H1 (cell line): ENCODE data around the gene OCIAD1. TPM values are rescaled to one million over a fixed set of nuclear protein-coding genes. Genes with fewer than 3 reads are reported as not detected.

Source experiments
- CTCF ChIA-PET: fragments of 300-600 bp; sonication (Branson Sonifier 250); formaldehyde crosslinking; loops from one replicate; lab custom pipeline; 2021; ENCODE audit not compliant: partially characterized antibody; lab: Charles Lee
- POLR2A ChIA-PET: fragments of 300-600 bp; sonication (Branson Sonifier 250); formaldehyde crosslinking; loops from one replicate; lab custom pipeline; 2021; ENCODE audit warnings: inconsistent platforms; ENCODE audit not compliant: partially characterized antibody; lab: Charles Lee
- DNase-seq, 2 experiments: peaks; one replicate each; pipeline versions ENCODE4 v3.0.0 to v3.0.0-alpha.2; 2010 to 2022; ENCODE audit warnings: low spot score in 2 of 2, low read depth in 1 of 2, mixed read lengths in 1 of 2
- FAIRE-seq: peaks from 2 replicates; lab custom pipeline; 2011; peaks lifted over from hg19 to GRCh38; lab: Jason Lieb, UNC
- H2AFZ ChIP-seq: 2 replicates; pipeline ENCODE4 v1.8.1; 2012; ENCODE audit warnings: low read length, inconsistent platforms
- H2AK5ac ChIP-seq: 2 replicates; pipeline ENCODE4 v1.6.1; 2013; ENCODE audit warnings: low read depth, low read length
- H2BK120ac ChIP-seq: replicated peaks from 2 replicates; pipeline ENCODE3; 2013; ENCODE audit warnings: low read depth, low read length, inconsistent platforms
- H2BK12ac ChIP-seq: 2 replicates; pipeline ENCODE4 v1.6.1; 2013; ENCODE audit warnings: low read depth, low read length
- H2BK15ac ChIP-seq: 2 replicates; pipeline ENCODE4 v1.6.1; 2013; ENCODE audit warnings: low read length
- H2BK20ac ChIP-seq: 2 replicates; pipeline ENCODE4 v1.6.1; 2013; ENCODE audit warnings: low read length
- H2BK5ac ChIP-seq: 2 replicates; pipeline ENCODE4 v1.6.1; 2013; ENCODE audit warnings: low read depth, low read length
- H3K14ac ChIP-seq: 2 replicates; pipeline ENCODE4 v1.6.1; 2013; ENCODE audit warnings: inconsistent platforms; ENCODE audit not compliant: insufficient read length
- H3K18ac ChIP-seq: 2 replicates; pipeline ENCODE4 v1.6.1; 2013; ENCODE audit warnings: low read length; ENCODE audit errors: extremely low read depth
- H3K23ac ChIP-seq: 2 replicates; pipeline ENCODE4 v1.6.1; 2013; ENCODE audit warnings: inconsistent platforms; ENCODE audit not compliant: insufficient read length
- H3K23me2 ChIP-seq: 2 replicates; pipeline ENCODE4 v1.6.1; 2013; ENCODE audit warnings: low read depth, low read length
- H3K27ac ChIP-seq: 2 replicates; pipeline ENCODE4 v1.6.1; 2011; ENCODE audit warnings: low read depth, low read length, inconsistent platforms
- H3K27me3 ChIP-seq, 4 experiments: replicated peaks in 1 of 4; 1 replicate in 1 of 4; 2 replicates in 3 of 4; pipeline versions ENCODE4 v1.6.1 to v1.8.1; 2011 to 2013; ENCODE audit warnings: low read length in 3 of 4, mild to moderate bottlenecking in 3 of 4, inconsistent platforms in 2 of 4, mixed read lengths in 2 of 4, moderate library complexity in 1 of 4; ENCODE audit not compliant: control insufficient read depth in 3 of 4, insufficient read depth in 3 of 4; ENCODE audit errors: extremely low read depth in 1 of 4
- H3K36me3 ChIP-seq, 4 experiments: 2 replicates each; pipeline versions ENCODE4 v1.6.1 to v1.8.1; 2011 to 2013; ENCODE audit warnings: mild to moderate bottlenecking in 4 of 4, low read length in 3 of 4, moderate library complexity in 2 of 4, control low read depth in 1 of 4, inconsistent platforms in 1 of 4; ENCODE audit not compliant: insufficient read depth in 4 of 4, control insufficient read depth in 2 of 4
- H3K4ac ChIP-seq: replicated peaks from 2 replicates; pipeline ENCODE3; 2013; ENCODE audit warnings: low read length, low read depth, mixed read lengths, inconsistent platforms; ENCODE audit not compliant: insufficient read length
- H3K4me1 ChIP-seq, 4 experiments: replicated peaks in 1 of 4; 1 replicate in 1 of 4; 2 replicates in 3 of 4; pipeline versions ENCODE4 v1.6.1 to v1.8.1; 2011 to 2013; ENCODE audit warnings: low read length in 3 of 4, inconsistent platforms in 2 of 4, mixed read lengths in 1 of 4; ENCODE audit not compliant: insufficient read depth in 4 of 4, control insufficient read depth in 3 of 4
- H3K4me2 ChIP-seq, 2 experiments: 2 replicates each; pipeline versions ENCODE4 v1.6.1 to v1.8.1; 2011 to 2013; ENCODE audit warnings: low read depth in 2 of 2, low read length in 2 of 2, control low read depth in 1 of 2, inconsistent platforms in 1 of 2, mild to moderate bottlenecking in 1 of 2; ENCODE audit not compliant: insufficient read depth in 1 of 2
- H3K4me3 ChIP-seq, 4 experiments: fragments of 200-600, 300-600 bp in 1 of 4; sonication (generic), shearing (Covaris generic), sonication (Bioruptor Twin) in 1 of 4; 2 replicates each; pipeline versions ENCODE4 v1.5.1 to v1.8.1; 2011 to 2016; ENCODE audit warnings: low read length in 4 of 4, low read depth in 3 of 4, control low read depth in 2 of 4, inconsistent platforms in 2 of 4, mild to moderate bottlenecking in 2 of 4, mixed read lengths in 1 of 4, moderate library complexity in 1 of 4; ENCODE audit not compliant: insufficient read depth in 2 of 4; ENCODE audit errors: extremely low read depth in 1 of 4
- H3K56ac ChIP-seq: replicated peaks from 2 replicates; pipeline ENCODE3; 2013; ENCODE audit warnings: low read depth, mild to moderate bottlenecking, mixed read lengths, low read length, inconsistent platforms; ENCODE audit not compliant: insufficient read length
- H3K79me1 ChIP-seq: 2 replicates; pipeline ENCODE4 v1.6.1; 2013; ENCODE audit warnings: low read depth, low read length, control low read depth
- H3K79me2 ChIP-seq, 2 experiments: 2 replicates each; pipeline versions ENCODE4 v1.6.1 to v1.8.1; 2012 to 2013; ENCODE audit warnings: low read length in 2 of 2, mild to moderate bottlenecking in 2 of 2, inconsistent platforms in 1 of 2; ENCODE audit not compliant: insufficient read depth in 2 of 2, control insufficient read depth in 1 of 2
- H3K9ac ChIP-seq, 4 experiments: replicated peaks in 1 of 4; 1 replicate in 1 of 4; 2 replicates in 3 of 4; pipeline versions ENCODE4 v1.6.1 to v1.8.1; 2011 to 2013; ENCODE audit warnings: low read depth in 3 of 4, low read length in 3 of 4, control low read depth in 2 of 4, mild to moderate bottlenecking in 2 of 4, moderate library complexity in 2 of 4, inconsistent platforms in 1 of 4; ENCODE audit errors: extremely low read depth in 1 of 4
- H3K9me3 ChIP-seq, 2 experiments: 2 replicates each; pipeline versions ENCODE4 v1.6.1 to v1.8.1; 2012 to 2013; ENCODE audit warnings: mild to moderate bottlenecking in 2 of 2, moderate library complexity in 2 of 2, control low read depth in 1 of 2, inconsistent platforms in 1 of 2, low read depth in 1 of 2, low read length in 1 of 2, mixed read lengths in 1 of 2; ENCODE audit not compliant: insufficient read depth in 2 of 2
- H4K20me1 ChIP-seq, 2 experiments: replicated peaks in 1 of 2; 2 replicates each; pipeline versions ENCODE3 to v1.8.1; 2011 to 2013; ENCODE audit warnings: inconsistent platforms in 2 of 2, low read length in 2 of 2, mild to moderate bottlenecking in 1 of 2; ENCODE audit not compliant: insufficient read depth in 2 of 2, control insufficient read depth in 1 of 2
- H4K5ac ChIP-seq: 2 replicates; pipeline ENCODE4 v1.6.1; 2013; ENCODE audit warnings: low read length, low read depth, mixed read lengths, inconsistent platforms; ENCODE audit not compliant: insufficient read length
- H4K8ac ChIP-seq: 2 replicates; pipeline ENCODE4 v1.8.0; 2013; ENCODE audit warnings: mild to moderate bottlenecking, moderate library complexity, low read length, inconsistent platforms; ENCODE audit not compliant: insufficient read depth; ENCODE audit errors: extremely low read depth
- H4K91ac ChIP-seq: replicated peaks from 2 replicates; pipeline ENCODE3; 2013; ENCODE audit warnings: low read length, mixed read lengths, inconsistent platforms; ENCODE audit not compliant: insufficient read length
- CBX8 ChIP-seq: fragments of 300-800, 300-1000 bp; sonication (generic); IDR thresholded peaks from 2 replicates; pipeline ENCODE4 v1.7.1; 2016; ENCODE audit warnings: low read depth, low read length, borderline replicate concordance
- CTCF ChIP-seq, 3 experiments: IDR thresholded peaks; 1 replicate in 2 of 3; 2 replicates in 1 of 3; pipeline versions ENCODE4 v1.5.1 to v1.6.1; 2011; ENCODE audit warnings: low read length in 3 of 3, mild to moderate bottlenecking in 3 of 3, inconsistent platforms in 2 of 3, low read depth in 1 of 3, moderate library complexity in 1 of 3; ENCODE audit not compliant: insufficient read depth in 1 of 3; ENCODE audit errors: control extremely low read depth in 1 of 3
- GTF2F1 ChIP-seq: IDR thresholded peaks from 2 replicates; pipeline ENCODE4 v1.6.1; 2012; ENCODE audit warnings: low read depth, low read length, improper control_type of control experiment, borderline replicate concordance
- HDAC2 ChIP-seq, 2 experiments: fragments of 300-600 bp in 1 of 2; sonication (generic) in 1 of 2; IDR thresholded peaks; 2 replicates each; pipeline ENCODE4 v1.6.1; 2011 to 2012; ENCODE audit warnings: low read depth in 2 of 2, low read length in 2 of 2, mild to moderate bottlenecking in 2 of 2, moderate library complexity in 2 of 2, borderline replicate concordance in 1 of 2, inconsistent platforms in 1 of 2
- JUND ChIP-seq: IDR thresholded peaks from 2 replicates; pipeline ENCODE4 v1.6.1; 2011; ENCODE audit warnings: mild to moderate bottlenecking, improper control_type of control experiment, low read length
- KDM4A ChIP-seq: IDR thresholded peaks from one replicate; pipeline ENCODE4 v1.7.1; 2012; ENCODE audit warnings: low read depth, mild to moderate bottlenecking, moderate library complexity, low read length, inconsistent platforms; ENCODE audit not compliant: severe bottlenecking
- SUZ12 ChIP-seq: fragments of 200-600 bp; sonication (generic); IDR thresholded peaks from 2 replicates; pipeline ENCODE4 v1.6.1; 2012; ENCODE audit warnings: mild to moderate bottlenecking, inconsistent platforms, low read length, moderate library complexity, mixed read lengths
- WGBS, 2 experiments: shearing (Covaris generic) in 1 of 2; methylation state at CpG; one replicate each; pipeline versions ENCODE4 v1.1.6 to v1.1.7; 2013 to 2015; ENCODE audit warnings: low lambda C conversion rate in 2 of 2, mixed read lengths in 2 of 2, inconsistent platforms in 1 of 2, low coverage in 1 of 2, missing lambda C conversion rate in 1 of 2; ENCODE audit not compliant: insufficient replicate concordance in 2 of 2, insufficient coverage in 1 of 2, insufficient read length in 1 of 2; ENCODE audit errors: extremely low coverage in 1 of 2, missing lambda C conversion rate in 1 of 2; 5-methylcytosine and 5-hydroxymethylcytosine counted together
- polyA plus RNA-seq, 7 experiments: library from polyadenylated mRNA; depleted of rRNA in 3 of 7; stranded (reverse) in 5 of 7; unstranded in 2 of 7; fragments of >200 nt in 5 of 7; fragments of 200-250 nt in 2 of 7; gene quantifications; 1 replicate in 5 of 7; 2 replicates in 1 of 7; 4 replicates in 1 of 7; pipeline versions ENCODE4 v1.2.1 to v1.2.3, GENCODE V29; 2011 to 2013; ENCODE audit warnings: missing spikeins in 2 of 7, mixed read lengths in 2 of 7
- total RNA-seq: library from RNA; stranded (reverse); fragmentation: NEBNext Ultra II Directional; extraction: Animal tissue kit (Norgen Biotek cat#: 25700); gene quantifications from 2 replicates; pipeline ENCODE4 v1.2.1, GENCODE V29; 2021
- TF ChIP-seq, protein P1 (sequence below): IDR thresholded peaks from 2 replicates; pipeline ENCODE4 v1.6.1; 2011; ENCODE audit warnings: low read length, improper control_type of control experiment

OCIAD1 gene
- total and polyA plus RNA-seq, 2 of the 8 experiments (the other 6 are each of a cell fraction or from before 2014, with no cell fraction given): 79.9 to 163 TPM

DNA sequence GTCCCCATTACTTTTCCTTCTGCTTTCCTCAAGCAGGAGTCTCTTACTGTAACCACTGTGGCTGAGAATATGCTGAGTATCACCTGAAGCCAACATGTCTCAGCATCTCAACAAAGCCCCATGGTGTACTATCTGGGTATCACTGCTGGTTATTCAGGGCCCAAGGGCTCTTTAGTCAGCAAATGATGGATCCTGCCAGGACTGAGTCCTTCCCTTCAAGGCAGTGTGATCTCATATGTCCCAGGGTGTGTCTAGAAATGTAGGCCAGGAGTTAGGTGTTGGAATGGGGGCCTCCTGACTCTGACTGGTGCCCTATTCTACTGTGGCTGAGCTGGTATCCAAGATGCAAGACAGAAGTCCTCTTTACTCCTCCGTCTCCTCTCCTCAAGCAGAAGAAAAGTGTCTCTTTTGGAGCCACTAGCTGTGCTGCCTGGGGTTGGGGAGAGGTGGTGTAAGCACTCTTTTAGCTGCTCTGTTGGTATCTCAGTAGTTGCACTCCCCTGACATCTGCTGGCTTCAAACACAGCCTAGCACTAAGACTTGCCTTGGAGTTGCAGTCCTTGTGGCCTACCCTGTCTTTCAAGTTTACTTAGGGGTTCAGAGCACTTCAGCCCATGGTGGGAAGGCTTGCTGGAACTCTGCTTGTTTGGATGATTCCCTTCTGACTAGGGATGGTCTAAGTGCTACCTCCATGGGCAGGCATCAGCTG lies 47.1 kb downstream of the OCIAD1 start:
- H3K56ac ChIP-seq: no peak overlapping the region
- H3K36me3 ChIP-seq: no peaks in the 10 kb centered on the region
- no peak overlapping the region for H2BK20ac ChIP-seq
- no peaks in the 10 kb centered on the region for H3K27me3 ChIP-seq
- H3K4ac ChIP-seq: no peak overlapping the region
- no peaks in the 10 kb centered on the region for H3K79me1 ChIP-seq
- DNase-seq: no peak
- CTCF ChIA-PET: interaction anchor here (0.8 to 1.2 kb wide), 3 partner anchors 13 to 321 kb away, joined by 3 to 4 read pairs (median 3); no protein-coding TSS in a partner anchor
- no peaks in the 10 kb centered on the region for H3K9me3 ChIP-seq
- H2BK15ac ChIP-seq: no peak overlapping the region
- H2AFZ ChIP-seq: no peak overlapping the region
- H2BK120ac ChIP-seq: no peak overlapping the region
- no peak overlapping the region for H3K4me3 ChIP-seq
- no peaks in the 10 kb centered on the region for H3K79me2 ChIP-seq
- FAIRE-seq: no peak
- no peak overlapping the region for H3K9ac ChIP-seq
- H4K8ac ChIP-seq: no peak overlapping the region
- no peak overlapping the region for H2BK5ac ChIP-seq
- 83% methylated on average over 1 of the region's 1 CpG; no CpG with 5 or more reads in 1 of the 2 experiments for WGBS, 2 experiments
- POLR2A ChIA-PET: interaction anchor here (1.6 to 1.7 kb wide), 2 partner anchors 14 to 15 kb away, joined by 3 to 4 read pairs; no protein-coding TSS in a partner anchor
- H3K4me2 ChIP-seq: no peak overlapping the region
- H4K91ac ChIP-seq: no peak overlapping the region
- H3K14ac ChIP-seq: no peak overlapping the region
- no peak overlapping the region for H3K23ac ChIP-seq
- no peak overlapping the region for H4K5ac ChIP-seq
- H3K27ac ChIP-seq: no peak overlapping the region
- no peaks in the 10 kb centered on the region for H3K23me2 ChIP-seq
- H3K18ac ChIP-seq: no peak overlapping the region
- no peaks in the 10 kb centered on the region; a peak in 1 of 7 replicates for H3K4me1 ChIP-seq
- H2BK12ac ChIP-seq: no peak overlapping the region
- H2AK5ac ChIP-seq: no peak overlapping the region
- H4K20me1 ChIP-seq: no peaks in the 10 kb centered on the region
- TF ChIP-seq SUZ12 (no peak), KDM4A (no peak), CBX8 (no peak), HDAC2 (IDR thresholded peaks at IDR 0.05; ENCODE audit: borderline replicate concordance in 1 of 2, low read depth in 2 of 2, low read length in 2 of 2) (no peak), GTF2F1 (no peak), JUND (no peak), CTCF (IDR thresholded peaks at IDR 0.05; ENCODE audit: control extremely low read depth in 1 of 3, insufficient read depth in 1 of 3, low read depth in 1 of 3, low read length in 3 of 3) (peak in 2 of 3 experiments; percentile 2 to 13; a peak in 1 of 4 replicates)
- TF ChIP-seq, protein P1, sequence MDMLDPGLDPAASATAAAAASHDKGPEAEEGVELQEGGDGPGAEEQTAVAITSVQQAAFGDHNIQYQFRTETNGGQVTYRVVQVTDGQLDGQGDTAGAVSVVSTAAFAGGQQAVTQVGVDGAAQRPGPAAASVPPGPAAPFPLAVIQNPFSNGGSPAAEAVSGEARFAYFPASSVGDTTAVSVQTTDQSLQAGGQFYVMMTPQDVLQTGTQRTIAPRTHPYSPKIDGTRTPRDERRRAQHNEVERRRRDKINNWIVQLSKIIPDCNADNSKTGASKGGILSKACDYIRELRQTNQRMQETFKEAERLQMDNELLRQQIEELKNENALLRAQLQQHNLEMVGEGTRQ: no peak
